HEK293T (cell line): ENCODE results near the gene TTC31.

ENCODE experiments used
- CTCF ChIA-PET: fragments of 350-600 bp; formaldehyde crosslinking; extraction: SDS; loops from one replicate; lab custom pipeline; 2021; ENCODE audit warnings: antibody characterized with exemption, inconsistent platforms; lab: Yijun Ruan, JAX
- POLR2A ChIA-PET: fragments of 350-600 bp; formaldehyde crosslinking; extraction: SDS; loops from one replicate; lab custom pipeline; 2020; ENCODE audit warnings: antibody characterized with exemption, inconsistent platforms; lab: Yijun Ruan, JAX
- DNase-seq: peaks from one replicate; pipeline ENCODE4 v3.0.0; 2012; ENCODE audit warnings: mixed read lengths; ENCODE audit errors: extremely low spot score
- ARNT ChIP-seq: fragments of 450-650 bp; IDR thresholded peaks from 2 replicates; pipeline ENCODE4 v1.6.1; 2017; ENCODE audit warnings: mild to moderate bottlenecking
- BHLHE40 ChIP-seq: fragments of 450-650 bp; IDR thresholded peaks from 2 replicates; pipeline ENCODE4 v1.6.1; 2016; ENCODE audit warnings: mild to moderate bottlenecking, moderate library complexity, borderline replicate concordance
- CTBP1 ChIP-seq: fragments of 450-650 bp; IDR thresholded peaks from 2 replicates; pipeline ENCODE4 v1.6.1; 2016; ENCODE audit warnings: borderline replicate concordance
- ELF4 ChIP-seq: fragments of 450-650 bp; IDR thresholded peaks from 2 replicates; pipeline ENCODE4 v1.6.1; 2017; ENCODE audit warnings: antibody characterized with exemption
- FOXA1 ChIP-seq: fragments of 450-650 bp; IDR thresholded peaks from 2 replicates; pipeline ENCODE4 v1.6.1; 2016; ENCODE audit warnings: mild to moderate bottlenecking
- FOXK2 ChIP-seq: fragments of 450-650 bp; IDR thresholded peaks from 2 replicates; pipeline ENCODE4 v1.6.1; 2016; ENCODE audit warnings: mild to moderate bottlenecking
- FOXM1 ChIP-seq: fragments of 450-650 bp; IDR thresholded peaks from 2 replicates; pipeline ENCODE4 v1.6.1; 2017; ENCODE audit warnings: mild to moderate bottlenecking, borderline replicate concordance
- HDGF ChIP-seq: fragments of 450-650 bp; IDR thresholded peaks from 2 replicates; pipeline ENCODE4 v1.6.1; 2017; ENCODE audit warnings: antibody characterized with exemption, borderline replicate concordance
- L3MBTL2 ChIP-seq: fragments of 450-650 bp; conservative IDR thresholded peaks from 2 replicates; pipeline ENCODE4 v1.6.1; 2016; ENCODE audit warnings: mild to moderate bottlenecking
- LEF1 ChIP-seq: fragments of 450-650 bp; IDR thresholded peaks from 2 replicates; pipeline ENCODE4 v1.6.1; 2017; ENCODE audit warnings: mild to moderate bottlenecking, borderline replicate concordance
- NFRKB ChIP-seq: fragments of 450-650 bp; IDR thresholded peaks from 2 replicates; pipeline ENCODE4 v1.6.1; 2016; ENCODE audit warnings: mild to moderate bottlenecking, moderate library complexity
- PKNOX1 ChIP-seq: fragments of 450-650 bp; IDR thresholded peaks from 2 replicates; pipeline ENCODE4 v1.6.1; 2016
- SP1 ChIP-seq: fragments of 450-650 bp; IDR thresholded peaks from 2 replicates; pipeline ENCODE4 v1.6.1; 2017
- SUZ12 ChIP-seq: fragments of 450-650 bp; IDR thresholded peaks from 2 replicates; pipeline ENCODE4 v1.6.1; 2016; ENCODE audit warnings: mild to moderate bottlenecking
- TARDBP ChIP-seq: fragments of 450-650 bp; IDR thresholded peaks from 2 replicates; pipeline ENCODE4 v1.6.1; 2016
- ZNF384 ChIP-seq: fragments of 450-650 bp; IDR thresholded peaks from 2 replicates; pipeline ENCODE4 v1.6.1; 2016

The TTC31 gene

GRCh38 chr2:74526649-74527230, 43.9 kb downstream of the TTC31 start:
- ChIA-PET CTCF (interaction anchor here (1.0 kb wide), 1 partner anchor 62 kb away, joined by 3 read pairs; no protein-coding TSS in a partner anchor), POLR2A (interaction anchor here (1.1 to 8.4 kb wide), 3 partner anchors 17 to 44 kb away, joined by 3 to 70 read pairs (median 3); partner anchors contain the start of gene PCGF1)
- DNase-seq: no peak
- TF ChIP-seq ZNF384 (no peak), FOXK2 (no peak), NFRKB (no peak), ELF4 (no peak), CTBP1 (no peak), LEF1 (no peak), HDGF (no peak), FOXM1 (no peak), ARNT (no peak), PKNOX1 (no peak), L3MBTL2 (no peak), BHLHE40 (no peak), TARDBP (no peak), SP1 (no peak), FOXA1 (no peak), SUZ12 (no peak)

- TF ChIP-seq PKNOX1: no peak
- no peak for TF ChIP-seq FOXA1
- TF ChIP-seq FOXK2: no peak
- TF ChIP-seq BHLHE40: no peak
- no peak for TF ChIP-seq ZNF384
- TF ChIP-seq FOXM1: no peak
- TF ChIP-seq ARNT: no peak
- no peak for TF ChIP-seq SP1
- TF ChIP-seq TARDBP: no peak
- TF ChIP-seq L3MBTL2: no peak
- no peak for TF ChIP-seq NFRKB
- TF ChIP-seq CTBP1: no peak
- no peak for TF ChIP-seq ELF4
- TF ChIP-seq SUZ12: no peak
- no peak for TF ChIP-seq LEF1
- CTCF ChIA-PET: no interaction called here
- POLR2A ChIA-PET: interaction anchor here (1.1 to 8.4 kb wide), 2 partner anchors 16 to 20 kb away, joined by 3 to 70 read pairs; partner anchors contain the start of gene PCGF1
- no peak for DNase-seq
These were observed 44.9 kb downstream of the TTC31 start for GRCh38 chr2:74527741-74528140.

GRCh38 chr2:74528600-74529356, 45.9 kb downstream of the TTC31 start:
- ChIA-PET POLR2A (interaction anchor here (1.1 to 8.4 kb wide), 12 partner anchors 9 to 137 kb away, joined by 3 to 70 read pairs (median 4); partner anchors contain the start of genes CCDC142, INO80B, MRPL53 and PCGF1), CTCF (no interaction called here)
- no peak for TF ChIP-seq HDGF
- TF ChIP-seq FOXM1: no peak
- TF ChIP-seq ELF4: no peak
- no peak for TF ChIP-seq ZNF384
- no peak for TF ChIP-seq BHLHE40
- no peak for TF ChIP-seq CTBP1
- no peak for TF ChIP-seq FOXA1
- DNase-seq: no peak

GRCh38 chr2:74529357-74530238, 46.7 kb downstream of the TTC31 start, which contains the start of the genes AUP1 and HTRA2:
AUP1 (minus strand) TSS chr2:74529706; CDS start chr2:74529629, 77 bp downstream.
HTRA2 (plus strand) TSS chr2:74529933; CDS start chr2:74530007, 74 bp downstream.
- TF ChIP-seq L3MBTL2 (peak; percentile 57; the same call in 1 of the 2 replicates), HDGF (0 out of 2 replicates have a peak, but pooled peaks have one; percentile 42), FOXK2 (no peak), ELF4 (peak; percentile 79), CTBP1 (no peak)

More at GRCh38 chr2:74529357-74530238, 46.7 kb downstream of the TTC31 start, which contains the start of the genes AUP1 and HTRA2:
- POLR2A ChIA-PET: interaction anchor here (0.5 to 8.4 kb wide), 18 partner anchors 9 to 138 kb away, joined by 3 to 70 read pairs (median 4); partner anchors contain the start of genes CCDC142, INO80B, LOXL3 and MRPL53
- DNase-seq: peak; percentile 96
- CTCF ChIA-PET: interaction anchor here (1.2 kb wide), 1 partner anchor 48 kb away, joined by 4 read pairs; no protein-coding TSS in a partner anchor
